Activated T-cell treated with anti-CD3 and anti-CD28 coated beads for 1 hour (primary cell): ENCODE data around the gene USP15.
"Not testable (repeated sequence)": the region's sequence is repeated elsewhere in the genome, so short reads cannot be mapped to it uniquely, and the experiment has no call there.

ENCODE experiments used
- DNase-seq: peaks from one replicate; pipeline ENCODE4 v3.0.0-alpha.2; 2020; ENCODE audit warnings: low read depth

Gene USP15

GRCh38 chr12:62448436-62448835 lies 188.2 kb downstream of the USP15 start:
- no peak for DNase-seq

DNA sequence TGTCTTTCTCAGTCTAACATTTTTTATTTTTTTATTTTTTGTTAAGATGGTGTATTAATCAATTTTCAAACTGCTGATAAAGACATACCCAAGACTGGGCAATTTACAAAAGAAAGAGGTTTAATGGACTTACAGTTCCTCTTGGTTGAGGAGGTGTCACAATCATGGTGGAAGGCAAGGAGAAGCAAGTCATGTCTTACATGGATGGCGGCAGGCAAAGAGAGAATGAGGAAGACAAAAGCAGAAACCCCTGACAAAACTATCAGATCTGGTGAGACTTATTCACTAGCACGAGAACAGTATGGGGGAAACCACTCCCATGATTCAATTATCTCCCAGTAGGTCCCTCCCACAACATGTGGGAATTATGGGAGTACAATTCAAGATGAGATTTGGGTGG lies 195.2 kb downstream of the USP15 start:
- not testable (repeated sequence) for DNase-seq

DNA sequence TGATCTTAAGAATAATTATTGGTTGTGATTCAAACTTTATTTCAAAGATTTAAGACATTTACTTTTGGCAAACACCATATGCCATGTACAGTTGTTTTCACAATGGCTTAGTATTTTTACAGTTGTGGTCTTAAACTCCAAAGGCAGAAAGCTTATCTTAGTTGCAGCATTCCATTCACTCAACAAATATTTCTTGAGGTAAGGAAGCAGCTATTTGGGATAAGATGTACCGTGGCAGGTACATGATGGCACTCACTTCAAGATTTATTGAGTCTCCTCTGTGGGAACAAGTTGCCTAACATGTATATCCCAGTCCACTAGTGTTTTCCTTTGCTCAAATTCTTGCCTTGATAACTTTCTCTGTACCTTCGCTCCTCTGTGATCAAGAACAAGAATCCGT lies 198.4 kb downstream of the USP15 start:
- DNase-seq: no peak

GRCh38 chr12:62459976-62460375 lies 199.8 kb downstream of the USP15 start:
- DNase-seq: no peak

GRCh38 chr12:62461171-62461837 lies 201.1 kb downstream of the USP15 start:
- not testable (repeated sequence) for DNase-seq

DNA sequence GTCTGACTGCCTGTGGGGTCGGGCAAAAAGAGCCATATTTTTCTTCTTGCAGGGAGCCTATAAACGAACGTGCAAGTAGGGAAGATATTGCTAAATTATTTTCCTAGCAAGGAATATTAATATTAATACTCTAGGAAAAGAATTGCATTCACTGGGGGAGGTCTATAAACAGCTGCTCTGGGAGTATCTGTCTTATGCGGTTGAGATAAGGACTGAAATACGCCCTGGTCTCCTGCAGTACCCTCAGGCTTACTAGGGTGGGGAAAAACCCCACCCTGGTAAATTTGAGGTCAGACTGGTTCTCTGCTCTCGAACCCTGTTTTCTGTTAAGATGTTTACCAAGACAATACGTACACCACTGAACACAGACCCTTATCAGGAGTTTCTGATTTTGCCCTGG lies 203.0 kb downstream of the USP15 start:
- not testable (repeated sequence) for DNase-seq
